Pancreas (tissue), 10 donors: ENCODE data around the gene KIAA0513. TPM values are rescaled to one million over a fixed set of nuclear protein-coding genes. Genes with fewer than 3 reads are reported as not detected.

Source experiments
- ATAC-seq, 4 donors: fragments of 200-7000 bp; cut with Tn5 transposase; one replicate each; pipeline versions ENCODE4 v1.8.0 to v1.9.1; 2020; ENCODE audit warnings: mild to moderate bottlenecking in 4 of 4, moderate library complexity in 4 of 4
- DNase-seq, 6 donors: peaks; one replicate each; pipeline ENCODE4 v3.0.0-alpha.2; 2020
- FAIRE-seq: peaks from 2 replicates; lab custom pipeline; 2012; peaks lifted over from hg19 to GRCh38; lab: Jason Lieb, UNC
- H3K27ac ChIP-seq, 4 donors: fragments of 200-600 bp; sonication (generic); 1 replicate in 3 of 4; 2 replicates in 1 of 4; pipeline versions ENCODE4 v1.5.0 to v1.8.0; 2020
- H3K27me3 ChIP-seq, 4 donors: fragments of 200-600 bp; one replicate each; pipeline ENCODE4 v1.8.0; 2021
- H3K36me3 ChIP-seq, 3 donors: fragments of 200-600 bp; sonication (generic) in 1 of 3; one replicate each; pipeline versions ENCODE4 v1.5.0 to v1.8.0; 2020 to 2021
- H3K4me1 ChIP-seq, 3 donors: fragments of 200-600 bp; one replicate each; pipeline ENCODE4 v1.8.0; 2021
- H3K4me3 ChIP-seq, 4 donors: fragments of 200-600 bp; sonication (generic) in 2 of 4; one replicate each; pipeline versions ENCODE4 v1.5.0 to v1.8.0; 2020 to 2021
- H3K9me3 ChIP-seq, 4 donors: fragments of 200-600 bp; one replicate each; pipeline ENCODE4 v1.8.0; 2021
- whole genome bisulfite sequencing, 2 donors: extraction: QIAGEN DNeasy Blood & Tissue Kit; methylation state at CpG; one replicate each; pipeline ENCODE4 v1.1.7; 2013; 5-methylcytosine and 5-hydroxymethylcytosine counted together
- intact Hi-C, 3 donors: fragments of 100-400 bp; cut with DNase I; formaldehyde crosslinking; loops; one replicate each; pipeline versions ENCODE4 v1.11.1 to v1.14.2; 2022
- polyA plus RNA-seq, 2 donors: library from polyadenylated mRNA; stranded (reverse); fragments of 200-250 nt; gene quantifications; one replicate each; pipeline ENCODE4 v1.2.3, GENCODE V29; 2013
- total RNA-seq, 6 donors: library from RNA; stranded (reverse); fragmentation: NEBNext Ultra II Directional in 4 of 6; extraction: Animal tissue kit (Norgen Biotek cat#: 25700) in 4 of 6; gene quantifications; one replicate each; pipeline versions ENCODE4 v1.2.1 to v1.2.4, GENCODE V29; 2021 to 2023
- TF ChIP-seq, protein P1 (sequence below), 4 donors: fragments of 200-600 bp; sonication (generic) in 3 of 4; IDR thresholded peaks; one replicate each; pipeline versions ENCODE4 v1.5.0 to v1.8.0; 2021; ENCODE audit warnings: antibody characterized with exemption in 4 of 4
- donor health status: healthy with polysubstance abuse.
- donor health status: DM: no; HTN: no; CAD: no; lungs with moderate emphysema.
- donor health status: DM: no; HTN: no; CAD: no.
- donor health status: control.
- donor health status: control.
- donor health status: Bipolar disorder and iron deficiency.
- donor health status: DM: yes; HTN: yes; CAD: no.
- donor health status: DM: no; HTN: no; CAD: no.
- donor health status: DM: no; HTN: no; CAD: no.
- donor health status: DM: yes; HTN: yes; CAD: no.

Gene KIAA0513
- total and polyA plus RNA-seq, 8 donors, result 3.5 to 22.1 (median 16.2) TPM

DNA sequence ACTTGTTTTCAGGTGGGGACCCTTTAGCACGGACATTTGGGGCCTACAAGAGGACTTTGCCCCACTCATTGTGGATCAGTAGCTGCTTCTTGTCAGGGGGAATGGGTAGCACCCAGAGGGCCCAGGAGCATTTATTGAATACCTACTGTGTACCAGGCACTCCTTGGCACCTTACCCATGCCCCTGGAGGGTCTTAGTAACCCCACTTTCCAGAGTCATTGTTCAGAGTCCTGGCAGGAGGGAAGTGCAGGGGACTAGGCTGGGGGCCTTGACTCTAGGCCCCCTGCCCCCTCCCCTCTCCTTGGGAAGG lies 105.7 kb downstream of the KIAA0513 start:
- peaks cover 4 to 14% (median 8%) of the 10 kb centered on the region in 3 donors for H3K4me1 ChIP-seq
- 90 to 92% methylated on average over 1 of the region's 1 CpG for WGBS, 2 donors
- ATAC-seq, result no peak

DNA sequence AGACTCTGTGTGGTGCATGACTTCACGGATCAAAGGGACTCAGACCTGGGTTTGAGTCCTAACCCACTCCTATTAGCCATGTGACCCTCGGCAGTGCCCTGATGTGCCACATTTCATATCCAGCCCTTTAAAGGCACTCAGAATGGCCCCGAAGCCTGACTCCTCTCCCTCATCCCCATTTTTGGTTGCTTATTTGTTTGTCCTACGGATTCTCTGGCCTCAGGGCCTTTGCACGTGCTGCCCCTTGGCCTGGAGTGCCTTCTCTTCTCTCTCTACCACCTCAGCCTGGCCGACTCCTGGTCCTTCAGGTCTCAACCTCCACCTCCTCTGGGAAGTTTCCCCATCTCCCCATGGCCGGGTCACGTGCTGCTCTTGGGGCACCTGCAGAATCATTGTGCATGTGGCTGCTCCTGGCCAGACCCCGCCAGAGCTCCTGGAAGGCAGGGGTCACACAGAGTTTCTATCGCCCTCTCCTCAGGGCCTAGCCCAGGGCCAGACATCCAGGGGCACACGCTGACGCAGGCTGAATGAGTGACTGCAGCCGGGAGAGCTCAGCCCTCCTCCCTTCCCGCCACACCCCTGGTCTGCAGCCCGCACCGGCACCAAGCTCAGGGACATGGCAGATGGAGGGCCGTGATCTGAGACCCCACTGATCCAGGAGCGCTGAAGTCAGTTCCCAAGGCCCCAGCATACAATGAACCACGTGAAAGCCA lies 106.6 kb downstream of the KIAA0513 start:
- Histone ChIP-seq H3K27me3 (no peaks in the 10 kb centered on the region), H3K36me3 (no peaks in the 10 kb centered on the region), H3K4me3 (no peak overlapping the region), H3K4me1 (peaks cover 4 to 14% (median 8%) of the 10 kb centered on the region in 3 donors), H3K27ac (no peak overlapping the region), H3K9me3 (no peaks in the 10 kb centered on the region)
- TF ChIP-seq, protein P1, sequence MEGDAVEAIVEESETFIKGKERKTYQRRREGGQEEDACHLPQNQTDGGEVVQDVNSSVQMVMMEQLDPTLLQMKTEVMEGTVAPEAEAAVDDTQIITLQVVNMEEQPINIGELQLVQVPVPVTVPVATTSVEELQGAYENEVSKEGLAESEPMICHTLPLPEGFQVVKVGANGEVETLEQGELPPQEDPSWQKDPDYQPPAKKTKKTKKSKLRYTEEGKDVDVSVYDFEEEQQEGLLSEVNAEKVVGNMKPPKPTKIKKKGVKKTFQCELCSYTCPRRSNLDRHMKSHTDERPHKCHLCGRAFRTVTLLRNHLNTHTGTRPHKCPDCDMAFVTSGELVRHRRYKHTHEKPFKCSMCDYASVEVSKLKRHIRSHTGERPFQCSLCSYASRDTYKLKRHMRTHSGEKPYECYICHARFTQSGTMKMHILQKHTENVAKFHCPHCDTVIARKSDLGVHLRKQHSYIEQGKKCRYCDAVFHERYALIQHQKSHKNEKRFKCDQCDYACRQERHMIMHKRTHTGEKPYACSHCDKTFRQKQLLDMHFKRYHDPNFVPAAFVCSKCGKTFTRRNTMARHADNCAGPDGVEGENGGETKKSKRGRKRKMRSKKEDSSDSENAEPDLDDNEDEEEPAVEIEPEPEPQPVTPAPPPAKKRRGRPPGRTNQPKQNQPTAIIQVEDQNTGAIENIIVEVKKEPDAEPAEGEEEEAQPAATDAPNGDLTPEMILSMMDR (IDR thresholded peaks at IDR 0.05), result no peak
- intact Hi-C loops, result no loop called here
- FAIRE-seq, result no peak
- WGBS, 2 donors, result 93 to 94% methylated on average over 19 of the region's 19 CpGs
- no peak for ATAC-seq
- DNase-seq, result no peak

More for the DNA sequence above, 105.7 kb downstream of the KIAA0513 start:
- FAIRE-seq (no peak), DNase-seq (no peak)
- Histone ChIP-seq H3K9me3 (no peaks in the 10 kb centered on the region), H3K36me3 (no peaks in the 10 kb centered on the region), H3K4me3 (no peak overlapping the region), H3K27ac (no peak overlapping the region), H3K27me3 (no peaks in the 10 kb centered on the region)
- intact Hi-C loops, result no loop called here
- TF ChIP-seq, protein P1 (IDR thresholded peaks at IDR 0.05), result no peak

DNA sequence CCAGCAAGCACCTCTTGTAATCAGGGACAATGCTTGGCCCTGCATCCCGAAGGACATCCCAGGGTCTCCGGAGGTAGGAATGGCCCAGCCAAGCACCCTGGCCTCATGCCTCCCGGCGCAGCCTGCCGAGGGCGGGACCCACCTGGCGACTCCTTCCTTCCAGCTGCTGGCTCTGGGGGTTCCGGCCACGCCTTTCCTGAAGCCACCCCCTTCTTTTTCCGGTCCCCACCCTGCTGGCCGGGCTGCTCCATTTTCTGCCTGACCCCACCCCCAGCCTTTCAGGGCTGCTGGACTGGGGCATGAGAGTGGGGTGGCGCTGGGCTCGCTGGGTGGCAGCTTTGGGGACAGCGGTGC lies 107.2 kb downstream of the KIAA0513 start:
- Histone ChIP-seq H3K4me3 (no peak overlapping the region), H3K4me1 (peaks cover 4 to 14% (median 8%) of the 10 kb centered on the region in 3 donors), H3K36me3 (no peaks in the 10 kb centered on the region), H3K9me3 (no peaks in the 10 kb centered on the region), H3K27me3 (no peaks in the 10 kb centered on the region), H3K27ac (no peak overlapping the region)
- no peak for ATAC-seq
- no peak for FAIRE-seq
- intact Hi-C loops, result no loop called here
- 89 to 90% methylated on average over 13 to 14 of the region's 14 CpGs for WGBS, 2 donors
- TF ChIP-seq, protein P1 (IDR thresholded peaks at IDR 0.05), result no peak
- no peak for DNase-seq

DNA sequence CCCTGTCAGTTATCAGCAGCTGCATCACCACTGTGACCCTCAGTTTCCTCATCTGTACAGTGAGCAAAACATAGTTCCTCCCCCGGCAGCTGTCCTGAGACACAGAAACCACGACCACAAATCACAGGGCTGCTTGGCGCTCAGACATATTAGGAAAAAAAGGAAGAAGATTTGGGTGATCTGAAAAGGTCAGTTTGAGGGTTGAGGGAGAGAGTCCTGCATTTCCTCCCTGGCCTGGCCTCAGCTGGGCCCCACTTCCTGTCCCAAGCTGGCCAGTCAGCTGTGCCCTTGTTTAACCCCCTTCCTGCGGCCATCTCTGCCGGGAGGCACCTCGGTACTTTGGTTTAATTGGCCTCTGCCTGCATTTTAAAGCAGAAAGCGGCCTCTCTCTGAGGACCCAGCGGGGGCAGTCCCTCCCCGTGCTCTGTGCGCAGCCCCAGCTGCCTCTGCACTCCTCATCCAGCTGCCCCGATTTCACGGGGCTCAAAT lies 108.7 kb downstream of the KIAA0513 start:
- TF ChIP-seq, protein P1 (IDR thresholded peaks at IDR 0.05), result no peak
- H3K27ac ChIP-seq, result peak overlapping the region in 3 of 4 donors; percentile 53 to 63 (median 61)
- 74% methylated on average over 12 of the region's 12 CpGs for whole genome bisulfite sequencing, 2 donors
- no peaks in the 10 kb centered on the region for H3K27me3 ChIP-seq
- DNase-seq (peak in 2 of 6 donors; percentile 31 to 63), FAIRE-seq (no peak), ATAC-seq (peak in 2 of 4 donors; percentile 30 to 38)
- intact Hi-C loops, result no loop called here
- no peaks in the 10 kb centered on the region for H3K36me3 ChIP-seq
- no peaks in the 10 kb centered on the region for H3K9me3 ChIP-seq
- no peak overlapping the region for H3K4me3 ChIP-seq
- peaks cover 4 to 14% (median 8%) of the 10 kb centered on the region in 3 donors for H3K4me1 ChIP-seq
